Measurements from ENCODE around the gene APOBEC4. TPM values are rescaled to one million over a fixed set of nuclear protein-coding genes. Genes with fewer than 3 reads are reported as not detected.

Gene APOBEC4
- total RNA-seq, 1 donor from 2014 or later, result not detected

DNA sequence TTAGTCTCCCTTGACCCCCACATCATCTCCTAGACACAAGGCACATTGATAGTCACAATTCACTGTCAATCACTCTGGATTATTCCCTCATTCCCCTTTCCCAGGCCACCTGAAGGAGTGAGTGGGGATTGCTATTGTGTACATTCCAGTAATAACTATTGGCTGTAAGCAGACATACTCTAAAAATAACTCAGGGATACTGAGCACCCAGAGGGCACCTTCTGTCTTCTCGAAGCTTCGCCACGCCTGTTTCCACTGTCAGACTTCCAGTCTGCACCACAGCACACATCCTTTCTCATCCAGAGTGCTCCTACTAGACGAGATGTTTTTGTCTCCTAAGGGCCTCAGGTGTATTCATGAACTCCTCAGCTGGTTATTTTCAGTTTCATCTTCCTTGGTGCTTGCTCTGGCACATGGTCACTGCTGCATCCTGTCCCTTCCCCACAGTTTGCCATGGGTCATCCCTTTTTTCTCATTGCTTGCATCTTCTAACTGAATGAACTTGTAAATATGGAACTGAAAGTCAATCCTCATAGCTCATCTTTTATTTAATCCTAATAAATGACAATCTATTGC lies 848 bp upstream of the APOBEC4 start:
- intact Hi-C loops (cut with DNase I), result no loop called here
- Histone ChIP-seq H3K36me3 (no peaks in the 10 kb centered on the region), H3K27me3 (no peaks in the 10 kb centered on the region), H3K4me3 (no peak overlapping the region), H3K9me3 (no peaks in the 10 kb centered on the region), H3K4me1 (peaks cover 0 to 2% of the 10 kb centered on the region in 2 donors), H3K27ac (no peak overlapping the region)
- TF ChIP-seq, protein P1, sequence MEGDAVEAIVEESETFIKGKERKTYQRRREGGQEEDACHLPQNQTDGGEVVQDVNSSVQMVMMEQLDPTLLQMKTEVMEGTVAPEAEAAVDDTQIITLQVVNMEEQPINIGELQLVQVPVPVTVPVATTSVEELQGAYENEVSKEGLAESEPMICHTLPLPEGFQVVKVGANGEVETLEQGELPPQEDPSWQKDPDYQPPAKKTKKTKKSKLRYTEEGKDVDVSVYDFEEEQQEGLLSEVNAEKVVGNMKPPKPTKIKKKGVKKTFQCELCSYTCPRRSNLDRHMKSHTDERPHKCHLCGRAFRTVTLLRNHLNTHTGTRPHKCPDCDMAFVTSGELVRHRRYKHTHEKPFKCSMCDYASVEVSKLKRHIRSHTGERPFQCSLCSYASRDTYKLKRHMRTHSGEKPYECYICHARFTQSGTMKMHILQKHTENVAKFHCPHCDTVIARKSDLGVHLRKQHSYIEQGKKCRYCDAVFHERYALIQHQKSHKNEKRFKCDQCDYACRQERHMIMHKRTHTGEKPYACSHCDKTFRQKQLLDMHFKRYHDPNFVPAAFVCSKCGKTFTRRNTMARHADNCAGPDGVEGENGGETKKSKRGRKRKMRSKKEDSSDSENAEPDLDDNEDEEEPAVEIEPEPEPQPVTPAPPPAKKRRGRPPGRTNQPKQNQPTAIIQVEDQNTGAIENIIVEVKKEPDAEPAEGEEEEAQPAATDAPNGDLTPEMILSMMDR (IDR thresholded peaks at IDR 0.05), result no peak
- no peak for DNase-seq (ENCODE audit: low spot score in 2 of 2)

DNA sequence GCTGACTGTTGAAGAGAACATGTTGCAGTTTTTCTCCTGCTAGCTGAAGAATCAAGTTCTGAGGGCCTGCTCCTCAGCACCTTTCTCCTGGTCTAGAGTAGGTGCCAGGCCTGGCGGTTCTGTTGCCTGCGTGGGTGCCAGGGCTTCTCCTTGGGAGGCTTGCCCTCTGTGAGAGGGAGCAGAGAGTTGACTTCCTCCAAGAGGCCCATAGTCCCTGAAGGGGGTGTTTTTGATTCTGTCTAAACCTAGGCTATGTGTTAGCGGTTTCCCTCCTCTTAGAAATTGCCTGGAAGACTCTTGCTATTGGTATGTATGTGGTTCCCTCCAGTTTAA lies 312 bp upstream of the APOBEC4 start:
- no peak for DNase-seq (ENCODE audit: low spot score in 2 of 2)
- no peaks in the 10 kb centered on the region for H3K9me3 ChIP-seq
- H3K27ac ChIP-seq, result no peak overlapping the region
- TF ChIP-seq, protein P1 (IDR thresholded peaks at IDR 0.05), result no peak
- H3K4me3 ChIP-seq, result no peak overlapping the region
- H3K27me3 ChIP-seq, result no peaks in the 10 kb centered on the region
- peaks cover 0 to 2% of the 10 kb centered on the region in 2 donors for H3K4me1 ChIP-seq
- H3K36me3 ChIP-seq, result no peaks in the 10 kb centered on the region
- intact Hi-C loops (cut with DNase I), result no loop called here

DNA sequence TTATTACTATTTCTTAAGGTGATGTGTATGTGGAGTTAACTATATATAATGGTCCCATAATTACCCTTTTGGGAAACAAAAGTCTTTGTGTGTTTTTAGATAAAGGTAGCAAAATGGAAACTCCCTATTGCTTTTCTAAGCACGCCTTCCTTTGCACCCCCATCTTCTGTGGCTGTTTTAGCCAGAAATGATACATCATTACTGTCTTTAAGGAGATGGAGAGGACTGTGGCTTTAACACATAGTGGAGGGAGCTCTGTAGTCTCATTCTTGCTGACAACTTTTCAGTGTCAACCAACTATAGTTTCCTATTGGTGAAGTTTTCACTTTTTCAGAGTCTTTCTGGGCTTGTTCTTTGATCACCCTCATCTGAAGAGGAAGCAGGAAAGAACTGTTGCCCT lies 1.0 kb downstream of the APOBEC4 start:
- no peaks in the 10 kb centered on the region for H3K36me3 ChIP-seq
- no peak for DNase-seq (ENCODE audit: low spot score in 2 of 2)
- no peaks in the 10 kb centered on the region for H3K27me3 ChIP-seq
- peaks cover 0 to 2% of the 10 kb centered on the region in 2 donors for H3K4me1 ChIP-seq
- no peaks in the 10 kb centered on the region for H3K9me3 ChIP-seq
- H3K27ac ChIP-seq, result no peak overlapping the region
- TF ChIP-seq, protein P1 (IDR thresholded peaks at IDR 0.05), result no peak
- no peak overlapping the region for H3K4me3 ChIP-seq
- intact Hi-C loops (cut with DNase I), result no loop called here

DNA sequence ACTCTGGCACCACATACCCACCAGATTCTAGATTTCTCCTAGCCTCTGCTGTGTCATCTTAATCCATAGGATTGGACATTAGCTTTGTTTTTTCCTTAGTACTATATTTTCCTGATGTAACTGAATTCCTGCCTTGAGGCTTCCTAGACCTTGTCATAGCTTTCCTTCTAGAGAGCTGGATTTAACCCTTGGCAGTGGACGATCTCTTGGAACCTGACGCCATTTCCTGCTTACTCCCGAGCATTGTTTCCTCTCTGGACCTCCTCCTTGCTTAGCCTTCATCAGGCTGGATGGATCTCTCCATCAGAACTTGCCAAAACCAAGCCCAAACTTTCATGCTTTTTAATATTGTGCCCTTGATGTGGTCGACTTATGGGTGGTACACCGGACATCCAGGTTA lies 1.5 kb downstream of the APOBEC4 start:
- H3K36me3 ChIP-seq, result no peaks in the 10 kb centered on the region

DNA sequence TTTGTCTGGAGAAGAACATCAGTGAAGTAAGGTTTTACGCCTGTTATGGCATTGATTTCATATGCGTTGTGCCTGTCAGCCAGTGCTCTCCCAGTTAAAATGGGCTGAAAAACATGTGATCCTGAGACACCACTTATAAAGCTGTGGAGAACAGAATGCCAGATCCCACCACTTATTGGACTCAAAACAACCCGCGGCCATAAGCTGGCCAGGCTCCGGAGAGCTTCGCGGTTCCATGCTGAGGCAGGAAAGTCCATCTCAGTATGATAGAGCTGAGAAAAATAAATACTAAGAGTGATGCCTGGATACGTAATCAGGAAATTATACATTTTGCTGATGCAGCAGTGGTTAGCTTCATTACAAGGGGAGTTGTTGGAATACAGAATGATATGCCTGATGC lies 5.1 kb downstream of the APOBEC4 start:
- no peak for DNase-seq (ENCODE audit: low spot score in 2 of 2)
- Histone ChIP-seq H3K4me1 (no peaks in the 10 kb centered on the region), H3K9me3 (no peaks in the 10 kb centered on the region), H3K36me3 (no peaks in the 10 kb centered on the region), H3K27me3 (no peaks in the 10 kb centered on the region), H3K4me3 (no peak overlapping the region), H3K27ac (no peak overlapping the region)
- TF ChIP-seq, protein P1 (IDR thresholded peaks at IDR 0.05), result no peak
- intact Hi-C loops (cut with DNase I), result no loop called here

More for the DNA sequence above, 1.5 kb downstream of the APOBEC4 start:
- intact Hi-C loops (cut with DNase I), result no loop called here
- peaks cover 0 to 2% of the 10 kb centered on the region in 2 donors for H3K4me1 ChIP-seq
- no peaks in the 10 kb centered on the region for H3K27me3 ChIP-seq
- TF ChIP-seq, protein P1 (IDR thresholded peaks at IDR 0.05), result no peak
- H3K27ac ChIP-seq, result no peak overlapping the region
- no peaks in the 10 kb centered on the region for H3K9me3 ChIP-seq
- DNase-seq (ENCODE audit: low spot score in 2 of 2), result no peak
- H3K4me3 ChIP-seq, result no peak overlapping the region

DNA sequence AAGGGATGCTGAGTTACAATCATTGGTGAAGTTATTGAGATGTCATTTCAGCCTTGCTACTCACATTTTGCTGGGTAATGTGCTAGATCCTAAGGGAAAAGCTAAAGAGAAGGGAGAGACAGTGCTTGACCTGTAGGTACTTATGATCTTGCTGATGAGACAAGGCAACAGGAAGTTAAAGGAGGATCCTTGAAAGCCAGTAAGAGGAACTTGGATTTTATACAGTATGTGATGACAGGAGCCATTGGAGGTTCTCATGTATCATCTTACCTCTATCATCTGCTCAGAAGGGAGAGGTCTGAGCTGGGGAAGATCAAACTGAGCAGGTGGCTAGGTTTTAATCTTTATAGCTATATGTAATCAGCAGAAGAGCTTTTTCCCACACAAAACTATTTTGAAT lies 6.3 kb downstream of the APOBEC4 start:
- no peaks in the 10 kb centered on the region for H3K9me3 ChIP-seq
- H3K4me3 ChIP-seq, result no peak overlapping the region
- intact Hi-C loops (cut with DNase I), result no loop called here
- H3K36me3 ChIP-seq, result no peaks in the 10 kb centered on the region
- no peak overlapping the region for H3K27ac ChIP-seq
- no peak for DNase-seq (ENCODE audit: low spot score in 2 of 2)
- H3K27me3 ChIP-seq, result no peaks in the 10 kb centered on the region
- H3K4me1 ChIP-seq, result no peaks in the 10 kb centered on the region
- TF ChIP-seq, protein P1 (IDR thresholded peaks at IDR 0.05), result no peak
